ENCODE measurements around the gene ZER1.

DNA sequence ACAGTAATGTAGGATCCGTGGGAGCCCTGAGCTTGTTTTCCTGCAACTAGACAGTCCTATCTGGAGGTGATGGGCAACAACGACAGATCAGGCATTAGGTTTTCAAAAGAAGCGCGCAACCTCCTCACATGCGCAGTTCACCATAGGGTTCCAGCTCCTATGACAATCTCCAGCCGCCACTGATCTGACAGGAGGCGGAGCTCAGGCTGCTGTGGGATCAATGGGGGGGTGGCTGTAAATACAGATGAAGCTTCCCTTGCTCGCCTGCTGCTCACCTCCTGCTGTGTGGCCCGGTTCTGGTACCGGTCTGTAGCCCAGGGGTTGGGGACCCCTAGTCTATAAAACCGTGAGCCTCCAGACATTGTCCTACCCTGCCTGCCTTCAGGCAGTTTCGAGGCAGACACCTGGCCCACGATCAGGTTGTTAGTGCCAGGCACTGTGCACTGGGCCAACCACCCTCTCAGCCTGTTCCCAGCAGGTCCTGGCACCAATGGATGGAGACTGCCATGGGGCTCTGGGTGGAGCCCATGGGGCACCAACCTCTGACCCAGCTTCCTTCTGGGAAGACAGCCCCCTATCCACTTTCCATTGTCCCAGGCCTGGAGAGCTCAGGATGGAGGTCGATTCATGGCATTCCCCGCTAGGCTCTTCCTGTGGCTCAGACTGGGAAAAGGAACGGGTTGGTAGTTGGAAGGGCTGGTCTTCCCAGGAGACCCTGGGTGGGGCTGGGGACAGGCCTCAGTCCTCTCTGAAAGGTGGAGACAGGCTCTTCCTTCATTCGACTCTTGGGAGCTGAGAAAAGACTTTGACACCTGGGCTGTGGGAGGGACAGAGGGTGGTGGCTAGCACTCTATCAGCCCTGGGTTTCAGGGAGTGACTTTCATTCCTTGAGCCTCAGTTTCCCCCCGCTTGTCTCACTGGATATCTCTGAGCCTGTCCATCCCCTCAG is 48.3 kb upstream of the ZER1 start:
- TF ChIP-seq, protein P1, sequence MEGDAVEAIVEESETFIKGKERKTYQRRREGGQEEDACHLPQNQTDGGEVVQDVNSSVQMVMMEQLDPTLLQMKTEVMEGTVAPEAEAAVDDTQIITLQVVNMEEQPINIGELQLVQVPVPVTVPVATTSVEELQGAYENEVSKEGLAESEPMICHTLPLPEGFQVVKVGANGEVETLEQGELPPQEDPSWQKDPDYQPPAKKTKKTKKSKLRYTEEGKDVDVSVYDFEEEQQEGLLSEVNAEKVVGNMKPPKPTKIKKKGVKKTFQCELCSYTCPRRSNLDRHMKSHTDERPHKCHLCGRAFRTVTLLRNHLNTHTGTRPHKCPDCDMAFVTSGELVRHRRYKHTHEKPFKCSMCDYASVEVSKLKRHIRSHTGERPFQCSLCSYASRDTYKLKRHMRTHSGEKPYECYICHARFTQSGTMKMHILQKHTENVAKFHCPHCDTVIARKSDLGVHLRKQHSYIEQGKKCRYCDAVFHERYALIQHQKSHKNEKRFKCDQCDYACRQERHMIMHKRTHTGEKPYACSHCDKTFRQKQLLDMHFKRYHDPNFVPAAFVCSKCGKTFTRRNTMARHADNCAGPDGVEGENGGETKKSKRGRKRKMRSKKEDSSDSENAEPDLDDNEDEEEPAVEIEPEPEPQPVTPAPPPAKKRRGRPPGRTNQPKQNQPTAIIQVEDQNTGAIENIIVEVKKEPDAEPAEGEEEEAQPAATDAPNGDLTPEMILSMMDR (IDR thresholded peaks at IDR 0.05) = no peak
- TF ChIP-seq POLR2AphosphoS5 (IDR thresholded peaks at IDR 0.05) = no peak

Data from breast epithelium (tissue), 3 donors.